ENCODE measurements around the gene C13orf42.

The C13orf42 gene

GRCh38 chr13:51065372-51066090 lies 45.5 kb downstream of the C13orf42 start:
- no peak for TF ChIP-seq ZNF274 (IDR thresholded peaks at IDR 0.05; ENCODE audit: low read depth, low read length)
- no peak overlapping the region for H3K4me3 ChIP-seq (ENCODE audit: low read length)

GRCh38 chr13:51064753-51065152 lies 46.3 kb downstream of the C13orf42 start:
- H3K4me3 ChIP-seq (ENCODE audit: low read length): no peak overlapping the region
- TF ChIP-seq ZNF274 (IDR thresholded peaks at IDR 0.05; ENCODE audit: low read depth, low read length): no peak

GRCh38 chr13:51063909-51064308 lies 47.2 kb downstream of the C13orf42 start:
- TF ChIP-seq ZNF274 (IDR thresholded peaks at IDR 0.05; ENCODE audit: low read depth, low read length): no peak
- H3K4me3 ChIP-seq (ENCODE audit: low read length): no peak overlapping the region

- no peak overlapping the region for H3K4me3 ChIP-seq (ENCODE audit: low read length)
- no peak for TF ChIP-seq ZNF274 (IDR thresholded peaks at IDR 0.05; ENCODE audit: low read depth, low read length)
Measured at GRCh38 chr13:51058461-51059167, 52.5 kb downstream of the C13orf42 start.

GRCh38 chr13:51057906-51058305 lies 53.2 kb downstream of the C13orf42 start:
- H3K4me3 ChIP-seq (ENCODE audit: low read length): no peak overlapping the region
- TF ChIP-seq ZNF274 (IDR thresholded peaks at IDR 0.05; ENCODE audit: low read depth, low read length): no peak

GRCh38 chr13:51057001-51057400 lies 54.1 kb downstream of the C13orf42 start:
- H3K4me3 ChIP-seq (ENCODE audit: low read length): no peak overlapping the region

GRCh38 chr13:51052581-51052980 lies 58.5 kb downstream of the C13orf42 start:
- no peak for TF ChIP-seq ZNF274 (IDR thresholded peaks at IDR 0.05; ENCODE audit: low read depth, low read length)
- H3K4me3 ChIP-seq (ENCODE audit: low read length): no peak overlapping the region

More at GRCh38 chr13:51057001-51057400, 54.1 kb downstream of the C13orf42 start:
- TF ChIP-seq ZNF274 (IDR thresholded peaks at IDR 0.05; ENCODE audit: low read depth, low read length): no peak

- no peak overlapping the region for H3K4me3 ChIP-seq (ENCODE audit: low read length)
- no peak for TF ChIP-seq ZNF274 (IDR thresholded peaks at IDR 0.05; ENCODE audit: low read depth, low read length)
Measured at GRCh38 chr13:51050021-51050830, 60.8 kb downstream of the C13orf42 start.

- TF ChIP-seq ZNF274 (IDR thresholded peaks at IDR 0.05; ENCODE audit: low read depth, low read length): no peak
- H3K4me3 ChIP-seq (ENCODE audit: low read length): no peak overlapping the region
Measured at GRCh38 chr13:51048616-51049015, 62.5 kb downstream of the C13orf42 start.

- no peak overlapping the region for H3K4me3 ChIP-seq (ENCODE audit: low read length)
- TF ChIP-seq ZNF274 (IDR thresholded peaks at IDR 0.05; ENCODE audit: low read depth, low read length): no peak
Measured at GRCh38 chr13:51048166-51048461, 63.0 kb downstream of the C13orf42 start.

- no peak overlapping the region for H3K4me3 ChIP-seq (ENCODE audit: low read length)
- TF ChIP-seq ZNF274 (IDR thresholded peaks at IDR 0.05; ENCODE audit: low read depth, low read length): no peak
Measured at GRCh38 chr13:51047434-51048165, 63.5 kb downstream of the C13orf42 start.

- H3K4me3 ChIP-seq (ENCODE audit: low read length): no peak overlapping the region
- TF ChIP-seq ZNF274 (IDR thresholded peaks at IDR 0.05; ENCODE audit: low read depth, low read length): no peak
Measured at GRCh38 chr13:51045451-51045850, 65.6 kb downstream of the C13orf42 start.

GRCh38 chr13:51044023-51044665 lies 66.9 kb downstream of the C13orf42 start:
- no peak for TF ChIP-seq ZNF274 (IDR thresholded peaks at IDR 0.05; ENCODE audit: low read depth, low read length)
- no peak overlapping the region for H3K4me3 ChIP-seq (ENCODE audit: low read length)

- TF ChIP-seq ZNF274 (IDR thresholded peaks at IDR 0.05; ENCODE audit: low read depth, low read length): no peak
Measured at GRCh38 chr13:51043310-51043709, 67.8 kb downstream of the C13orf42 start.

More at GRCh38 chr13:51043310-51043709, 67.8 kb downstream of the C13orf42 start:
- H3K4me3 ChIP-seq (ENCODE audit: low read length): no peak overlapping the region

All from GM08714 (cell line).